ENCODE measurements around the gene PABPN1.

DNA sequence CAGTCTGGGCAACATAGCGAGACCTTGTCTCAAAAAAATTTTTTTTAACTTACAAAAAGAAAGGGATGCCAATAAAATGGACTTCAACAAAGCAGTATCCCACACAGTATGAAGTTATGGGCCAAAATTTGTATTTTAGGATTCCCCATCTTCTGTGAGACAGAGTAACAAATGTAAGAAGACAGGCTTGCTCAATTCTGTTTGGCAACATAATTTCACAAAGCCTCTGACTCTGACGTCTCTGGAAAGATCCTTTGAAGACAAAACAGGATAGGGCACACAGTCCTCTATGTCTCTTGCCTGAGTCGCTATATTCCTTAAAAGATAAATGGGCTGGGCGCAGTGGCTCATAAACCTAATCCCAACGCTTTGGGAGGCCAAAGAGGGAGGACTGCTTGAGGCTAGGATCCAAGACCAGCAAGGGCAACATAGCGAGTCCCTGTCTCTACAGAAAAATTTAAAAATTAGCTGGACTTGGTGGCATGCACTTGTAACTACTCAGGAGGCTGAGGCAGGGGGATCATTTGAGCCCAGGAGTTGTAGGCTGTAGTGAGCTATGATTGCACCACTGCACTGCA lies 34.3 kb upstream of the PABPN1 start:
- TF ChIP-seq GATA2 (IDR thresholded peaks at IDR 0.05; ENCODE audit: low read depth, low read length): no peak
- TF ChIP-seq GATA3 (IDR thresholded peaks at IDR 0.05; ENCODE audit: low read depth, low read length): no peak

Measured in SH-SY5Y (cell line).